Mucosa of rectum (tissue), 2 donors: ENCODE results near the gene AP3S2.
A peak's percentile ranks its signal among the peaks of the same experiment; 100 is the strongest.

Source experiments
- H3K27ac ChIP-seq, 2 donors: one replicate each; pipeline ENCODE4 v1.7.0; 2013; ENCODE audit warnings: inconsistent platforms in 2 of 2, low read depth in 2 of 2, low read length in 2 of 2
- H3K27me3 ChIP-seq, 2 donors: one replicate each; pipeline ENCODE4 v1.7.0; 2013; ENCODE audit warnings: low read length in 2 of 2; ENCODE audit not compliant: control insufficient read depth in 2 of 2, insufficient read depth in 2 of 2
- H3K36me3 ChIP-seq, 2 donors: one replicate each; pipeline ENCODE4 v1.7.0; 2013; ENCODE audit warnings: low read length in 2 of 2; ENCODE audit not compliant: control insufficient read depth in 2 of 2, insufficient read depth in 2 of 2
- H3K4me1 ChIP-seq, 2 donors: one replicate each; pipeline ENCODE4 v1.7.0; 2013; ENCODE audit warnings: low read length in 2 of 2, mild to moderate bottlenecking in 1 of 2; ENCODE audit not compliant: control insufficient read depth in 2 of 2, insufficient read depth in 2 of 2
- H3K4me3 ChIP-seq, 2 donors: one replicate each; pipeline ENCODE4 v1.7.0; 2013; ENCODE audit warnings: low read length in 2 of 2
- H3K9ac ChIP-seq, 2 donors: one replicate each; pipeline ENCODE4 v1.7.0; 2013; ENCODE audit warnings: low read length in 2 of 2, low read depth in 1 of 2, mild to moderate bottlenecking in 1 of 2
- H3K9me3 ChIP-seq, 2 donors: one replicate each; pipeline ENCODE4 v1.7.0; 2013; ENCODE audit warnings: low read length in 2 of 2; ENCODE audit not compliant: control insufficient read depth in 2 of 2
- donor health status: healthy.
- donor health status: Normal muscosa, but diverticular disease.

Gene AP3S2

GRCh38 chr15:89809787-89810148 is 84.0 kb downstream of the AP3S2 start:
- Histone ChIP-seq H3K27ac (no peak overlapping the region), H3K9ac (no peak overlapping the region), H3K4me3 (no peak overlapping the region), H3K9me3 (no peaks in the 10 kb centered on the region), H3K36me3 (no peaks in the 10 kb centered on the region), H3K4me1 (peaks cover 13 to 29% of the 10 kb centered on the region in 2 donors), H3K27me3 (peaks cover 0 to 4% of the 10 kb centered on the region in 2 donors)

GRCh38 chr15:89809093-89809786 is 84.6 kb downstream of the AP3S2 start:
- H3K36me3 ChIP-seq: no peaks in the 10 kb centered on the region
- peaks cover 0 to 4% of the 10 kb centered on the region in 2 donors for H3K27me3 ChIP-seq
- no peak overlapping the region for H3K4me3 ChIP-seq
- H3K4me1 ChIP-seq: peaks cover 13 to 29% of the 10 kb centered on the region in 2 donors
- no peaks in the 10 kb centered on the region for H3K9me3 ChIP-seq
- H3K27ac ChIP-seq: no peak overlapping the region
- H3K9ac ChIP-seq: no peak overlapping the region

DNA sequence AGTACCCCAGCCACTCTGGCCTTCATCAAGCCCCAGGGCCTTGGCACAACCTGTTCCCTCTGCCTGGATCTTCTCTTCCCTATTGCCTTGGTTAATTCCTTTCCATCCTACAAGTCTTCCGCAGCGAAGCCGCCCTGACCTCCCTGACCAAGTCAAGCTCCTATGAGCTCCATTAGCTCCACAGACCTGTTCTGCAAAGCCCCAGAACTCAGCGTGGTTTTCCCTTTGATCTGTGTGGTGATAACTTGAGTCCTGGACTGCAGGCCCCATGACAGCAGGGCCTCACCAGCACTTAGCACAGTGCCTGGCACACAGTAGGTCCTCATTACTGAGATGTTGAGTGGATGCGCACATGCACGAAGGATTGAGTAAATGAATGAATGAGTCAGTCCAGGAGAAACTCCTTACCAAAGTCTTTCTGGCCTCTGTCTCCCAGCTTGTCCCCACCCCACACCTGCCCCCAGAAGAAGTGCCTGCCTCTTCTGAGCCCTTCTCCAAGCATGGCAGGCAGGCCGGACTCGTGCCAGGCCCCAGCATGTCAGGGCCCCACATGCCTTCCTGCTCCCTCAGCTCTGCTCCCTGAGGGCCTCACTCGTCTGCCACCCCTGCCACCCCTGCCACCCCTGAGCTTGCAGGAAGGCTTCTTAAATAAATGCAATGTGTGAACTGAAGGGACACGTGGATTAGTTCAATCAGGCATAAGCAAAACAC is 85.5 kb downstream of the AP3S2 start:
- H3K27ac ChIP-seq: no peak overlapping the region
- H3K4me1 ChIP-seq: peaks cover 13 to 29% of the 10 kb centered on the region in 2 donors
- H3K9me3 ChIP-seq: no peaks in the 10 kb centered on the region
- no peaks in the 10 kb centered on the region for H3K36me3 ChIP-seq
- H3K9ac ChIP-seq: no peak overlapping the region
- no peak overlapping the region for H3K4me3 ChIP-seq
- no peaks in the 10 kb centered on the region for H3K27me3 ChIP-seq

DNA sequence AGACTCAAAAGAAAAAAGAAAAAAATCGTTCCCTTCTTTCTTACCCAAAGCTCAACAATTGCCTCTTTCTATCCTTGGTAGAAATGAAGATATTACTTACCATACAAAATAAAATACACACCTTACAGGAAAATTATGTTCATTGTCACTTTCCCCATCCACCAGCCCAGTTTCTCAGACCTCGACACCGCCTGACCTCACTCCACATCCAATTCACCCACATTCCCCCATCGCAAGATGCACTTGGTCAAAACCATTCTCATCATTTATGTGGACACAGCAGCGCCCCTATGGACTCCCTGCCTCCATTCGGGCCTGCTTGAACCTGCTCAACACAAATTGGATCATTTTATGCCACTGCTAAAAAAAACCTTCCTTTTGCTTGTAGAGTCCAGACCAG is 86.1 kb downstream of the AP3S2 start:
- Histone ChIP-seq H3K4me3 (no peak overlapping the region), H3K36me3 (peaks cover 0 to 3% of the 10 kb centered on the region in 2 donors), H3K4me1 (peaks cover 13 to 22% of the 10 kb centered on the region in 2 donors), H3K27ac (no peak overlapping the region), H3K9ac (no peak overlapping the region), H3K9me3 (no peaks in the 10 kb centered on the region), H3K27me3 (no peaks in the 10 kb centered on the region)

- Histone ChIP-seq H3K36me3 (peaks cover 0 to 3% of the 10 kb centered on the region in 2 donors), H3K4me1 (peaks cover 8 to 16% of the 10 kb centered on the region in 2 donors), H3K27ac (no peak overlapping the region), H3K4me3 (peak overlapping the region in 1 of 2 donors; percentile 48), H3K9me3 (no peaks in the 10 kb centered on the region), H3K27me3 (no peaks in the 10 kb centered on the region), H3K9ac (peak overlapping the region in 1 of 2 donors; percentile 33)
Observed at GRCh38 chr15:89806559-89807550, 86.9 kb downstream of the AP3S2 start.

GRCh38 chr15:89806210-89806558 is 87.6 kb downstream of the AP3S2 start:
- Histone ChIP-seq H3K27ac (peak overlapping the region in 1 of 2 donors; percentile 8), H3K9me3 (no peaks in the 10 kb centered on the region), H3K27me3 (no peaks in the 10 kb centered on the region), H3K4me1 (peaks cover 8 to 12% of the 10 kb centered on the region in 2 donors), H3K36me3 (peaks cover 0 to 6% of the 10 kb centered on the region in 2 donors), H3K9ac (peak overlapping the region in 1 of 2 donors; percentile 29), H3K4me3 (peak overlapping the region in 1 of 2 donors; percentile 48)

GRCh38 chr15:89805241-89806209 is 88.3 kb downstream of the AP3S2 start:
- Histone ChIP-seq H3K27ac (peak overlapping the region in 1 of 2 donors; percentile 8), H3K36me3 (peaks cover 0 to 9% of the 10 kb centered on the region in 2 donors), H3K27me3 (no peaks in the 10 kb centered on the region), H3K9me3 (no peaks in the 10 kb centered on the region), H3K4me1 (peaks cover 8 to 12% of the 10 kb centered on the region in 2 donors), H3K4me3 (peak overlapping the region; percentile 14 to 48), H3K9ac (peak overlapping the region in 1 of 2 donors; percentile 29)

DNA sequence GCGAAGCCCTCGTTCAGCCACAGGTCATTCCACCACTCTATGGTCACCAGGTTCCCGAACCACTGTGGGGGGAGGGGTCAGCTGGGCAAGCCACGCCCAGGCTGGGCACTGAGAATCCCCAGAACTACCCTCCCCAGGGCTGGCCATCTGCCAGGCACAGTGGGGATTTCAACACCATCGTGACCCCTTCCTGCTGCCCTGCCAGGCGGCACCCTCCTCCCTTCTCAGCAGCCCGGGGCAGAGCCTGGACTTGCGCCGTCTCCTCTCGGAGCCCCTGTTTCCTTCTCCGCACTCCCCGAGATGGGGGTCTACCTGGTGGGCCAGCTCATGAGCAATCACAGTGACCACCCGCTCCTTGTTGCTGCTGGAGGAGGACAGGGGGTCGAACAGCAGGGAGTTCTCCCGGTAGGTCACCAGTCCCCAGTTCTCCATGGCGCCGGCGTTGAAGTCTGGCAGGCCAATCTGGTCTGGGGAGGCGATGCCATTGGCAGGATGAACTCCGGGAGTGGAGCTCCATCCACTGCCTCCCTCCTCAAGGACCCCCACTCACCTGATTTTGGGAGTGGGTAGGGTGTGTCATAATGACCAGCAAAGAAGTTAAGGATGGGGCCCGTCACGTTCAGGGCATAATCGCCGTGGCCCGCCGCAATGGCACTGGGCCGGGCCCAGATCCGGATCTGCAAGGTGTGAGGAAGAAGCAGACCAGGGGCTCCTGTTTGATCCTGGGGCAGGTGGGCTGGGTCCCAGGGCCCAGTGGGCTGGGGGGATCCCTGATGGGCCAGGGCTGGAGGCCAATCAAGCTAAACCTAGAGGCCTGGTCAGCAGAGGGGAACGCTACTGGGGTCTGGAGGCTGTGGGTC is 89.6 kb downstream of the AP3S2 start:
- Histone ChIP-seq H3K4me1 (peaks cover 8 to 12% of the 10 kb centered on the region in 2 donors), H3K9me3 (no peaks in the 10 kb centered on the region), H3K27ac (no peak overlapping the region), H3K27me3 (no peaks in the 10 kb centered on the region), H3K36me3 (peaks cover 0 to 11% of the 10 kb centered on the region in 2 donors), H3K4me3 (no peak overlapping the region), H3K9ac (no peak overlapping the region)
